Raji (cell line): ENCODE measurements around the gene MYRF.

Source experiments
- POLR2A ChIP-seq: IDR thresholded peaks from 2 replicates; pipeline ENCODE4 v1.6.1; 2011; ENCODE audit warnings: low read depth, low read length, control low read depth; ENCODE audit not compliant: insufficient read depth

The MYRF gene

GRCh38 chr11:61731952-61732675, 20.3 kb upstream of the MYRF start:
- no peak for TF ChIP-seq POLR2A

GRCh38 chr11:61732705-61733104, 19.7 kb upstream of the MYRF start:
- TF ChIP-seq POLR2A, result no peak

- no peak for TF ChIP-seq POLR2A
Measured at GRCh38 chr11:61733120-61733978, 19.1 kb upstream of the MYRF start.

- TF ChIP-seq POLR2A, result no peak
Measured at GRCh38 chr11:61734767-61735166, 17.7 kb upstream of the MYRF start.

GRCh38 chr11:61735391-61735790, 17.0 kb upstream of the MYRF start:
- TF ChIP-seq POLR2A, result no peak

- no peak for TF ChIP-seq POLR2A
Measured at GRCh38 chr11:61736310-61736709, 16.1 kb upstream of the MYRF start.

GRCh38 chr11:61737131-61737530, 15.3 kb upstream of the MYRF start:
- no peak for TF ChIP-seq POLR2A

- TF ChIP-seq POLR2A, result no peak
Measured at GRCh38 chr11:61737636-61738386, 14.6 kb upstream of the MYRF start.

- no peak for TF ChIP-seq POLR2A
Measured at GRCh38 chr11:61738776-61739175, 13.7 kb upstream of the MYRF start.

- TF ChIP-seq POLR2A, result no peak
Measured at GRCh38 chr11:61739413-61739812, 13.0 kb upstream of the MYRF start.

- TF ChIP-seq POLR2A, result no peak
Measured at GRCh38 chr11:61739966-61740365, 12.5 kb upstream of the MYRF start.

GRCh38 chr11:61742391-61742790, 10.0 kb upstream of the MYRF start:
- TF ChIP-seq POLR2A, result no peak

GRCh38 chr11:61743486-61744095, 8.8 kb upstream of the MYRF start:
- TF ChIP-seq POLR2A, result no peak

GRCh38 chr11:61744181-61744580, 8.3 kb upstream of the MYRF start:
- TF ChIP-seq POLR2A, result no peak

GRCh38 chr11:61744609-61745156, 7.8 kb upstream of the MYRF start:
- no peak for TF ChIP-seq POLR2A
